NCI-H1417 (cell line): ENCODE data around the gene GPR84.

Experiments
- DNase-seq, 3 experiments: peaks; one replicate each; lab custom pipeline; 2025; lab: John Stamatoyannopoulos, UW

Gene GPR84

DNA sequence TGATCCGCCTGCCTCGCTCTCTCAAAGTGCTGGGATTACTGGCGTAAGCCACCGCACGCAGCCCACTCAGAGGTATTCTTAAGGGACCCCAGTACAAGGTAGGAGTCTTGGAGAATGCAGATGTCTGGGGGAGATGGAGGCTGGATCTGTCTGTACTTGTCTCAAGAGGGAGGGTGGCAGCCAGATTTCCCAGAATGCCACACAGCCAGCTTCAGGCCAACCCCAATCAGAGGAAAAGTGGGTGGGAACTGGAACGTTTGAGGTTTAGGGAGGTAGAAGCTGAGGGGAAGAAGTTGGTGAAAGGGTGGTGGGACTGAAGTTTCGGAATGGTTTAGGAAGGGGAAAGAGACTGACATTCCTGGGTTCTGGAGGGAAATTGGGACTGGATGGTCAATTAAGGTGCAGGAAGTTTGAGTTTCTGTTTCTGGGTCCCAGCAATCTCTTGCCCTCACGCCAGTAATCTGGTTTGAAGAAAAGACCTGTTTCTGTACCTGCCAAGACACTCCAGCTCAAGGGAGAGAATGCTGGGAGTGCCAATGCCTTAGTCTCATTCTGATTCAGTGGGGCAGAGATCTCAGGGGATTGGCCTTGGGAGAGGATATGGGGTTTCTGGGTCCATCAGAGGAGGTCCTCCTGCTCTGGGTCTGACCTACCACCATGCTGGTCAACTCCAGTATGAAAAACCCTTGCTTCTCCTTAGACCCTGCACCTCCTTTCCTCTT is 28.4 kb upstream of the GPR84 start:
- no peak for DNase-seq

DNA sequence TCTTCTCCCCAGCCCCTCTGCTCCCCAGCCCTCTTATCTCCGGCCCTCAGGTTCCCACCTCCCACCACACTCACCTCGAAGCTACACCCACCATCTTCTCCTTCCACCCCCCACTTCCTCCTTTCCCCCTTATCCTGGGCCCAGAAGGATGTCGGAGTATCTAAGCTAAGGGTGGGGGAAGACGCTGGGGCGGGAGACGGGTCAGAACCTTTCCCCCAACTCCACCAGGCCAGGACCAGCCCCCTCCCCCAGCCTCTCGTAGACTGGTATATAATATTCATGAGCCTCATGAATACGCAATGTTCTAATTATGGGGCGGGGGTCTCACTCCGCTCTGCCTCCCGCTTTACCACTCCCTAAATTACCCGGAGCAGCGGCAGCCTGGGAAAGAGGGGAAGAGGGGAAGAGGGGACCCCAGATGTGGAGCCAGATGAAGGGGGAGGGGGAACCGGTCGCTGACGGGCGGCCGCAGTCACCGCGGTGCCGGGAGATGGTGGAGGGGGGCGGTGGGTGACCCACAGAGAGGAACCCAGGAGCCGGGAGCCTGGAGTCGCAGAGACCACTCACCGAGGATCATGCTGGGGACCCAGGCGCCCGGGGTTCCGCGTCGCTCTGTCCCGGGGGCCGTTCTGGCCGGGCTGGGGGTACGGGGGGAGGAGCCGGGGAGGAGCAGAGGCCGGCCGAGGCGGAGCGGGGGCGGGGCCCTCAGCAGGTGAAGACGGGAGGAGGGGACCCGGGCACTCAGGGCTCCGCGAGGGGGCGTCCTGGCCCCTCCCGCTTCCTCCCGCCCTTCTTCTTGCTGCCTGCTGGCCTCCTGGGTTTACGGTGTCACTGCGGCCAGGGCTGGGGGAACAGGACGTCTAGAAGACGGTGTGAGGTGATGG is 26.6 kb upstream of the GPR84 start:
- peak; percentile 73 to 82 (median 81) for DNase-seq

DNA sequence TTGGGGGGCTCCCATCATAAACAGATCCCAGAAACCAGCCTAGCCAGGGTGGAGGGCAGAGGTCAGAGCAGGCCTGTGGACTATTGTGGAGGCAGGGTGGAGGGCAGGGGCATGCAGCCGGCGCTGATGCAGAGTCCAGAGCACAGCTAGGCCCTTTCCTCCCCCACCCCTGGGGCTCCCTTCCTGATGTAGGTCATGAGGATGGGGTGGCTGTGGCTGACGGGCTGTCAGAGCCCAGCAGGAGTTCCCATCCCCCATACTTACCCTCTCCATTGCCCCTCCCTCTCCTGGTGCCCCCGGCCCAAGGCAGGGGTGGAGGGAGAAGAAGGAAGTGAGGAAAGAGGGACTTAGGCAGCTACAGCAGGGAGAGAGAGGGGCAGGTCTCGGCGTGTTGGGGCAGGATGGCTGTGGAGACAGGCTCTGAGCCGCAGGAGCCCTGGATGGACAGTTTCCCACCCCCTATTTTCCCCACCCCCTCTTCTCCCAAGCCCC is 25.9 kb upstream of the GPR84 start:
- peak in 2 of 3 experiments; percentile 48 to 59 for DNase-seq

DNA sequence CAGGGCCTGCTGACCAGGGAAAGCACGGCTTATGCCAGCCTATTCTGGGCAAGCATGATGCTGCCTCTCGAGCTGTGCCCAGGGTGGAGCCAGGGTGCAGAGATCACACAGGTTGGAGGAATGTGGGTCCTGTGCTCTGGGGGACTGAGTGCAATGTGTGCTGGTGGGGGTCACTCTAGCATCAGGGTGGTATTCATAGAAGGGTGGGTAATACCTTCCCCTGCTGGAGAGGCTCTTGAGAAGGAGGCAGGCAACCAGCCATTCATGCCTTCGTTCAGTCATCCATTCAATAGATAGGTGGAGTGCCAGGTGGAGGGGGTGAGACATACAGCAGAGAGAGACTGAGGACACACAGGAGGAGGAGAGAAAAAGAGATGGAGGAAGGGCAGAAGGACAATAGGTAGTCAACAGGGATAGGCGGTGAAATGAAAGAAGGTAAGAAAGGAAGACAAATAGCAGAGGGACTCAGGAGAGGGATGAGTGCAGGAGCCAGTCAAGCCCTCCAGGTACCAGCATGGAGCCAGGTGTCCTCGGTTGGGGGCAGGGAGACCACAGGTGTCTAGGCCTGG is 25.4 kb upstream of the GPR84 start:
- DNase-seq, result no peak

DNA sequence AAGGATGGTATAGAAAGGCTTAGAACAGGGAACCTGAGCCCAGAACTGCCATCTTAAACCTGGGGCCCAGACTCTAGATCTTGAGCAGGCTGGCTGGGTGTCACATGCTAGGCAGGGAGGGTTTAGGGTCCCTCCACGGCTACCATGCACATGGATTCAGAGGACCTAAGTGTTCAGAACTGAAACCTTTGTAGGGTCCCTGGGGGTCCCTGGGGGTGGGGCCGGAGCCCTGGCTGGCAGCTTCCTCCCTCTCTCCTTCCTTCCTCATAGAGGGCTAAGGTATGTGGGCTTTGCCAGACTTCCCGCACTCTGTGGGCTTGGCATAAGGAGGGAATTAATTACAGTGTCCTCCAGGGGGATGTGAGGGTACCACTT is 24.8 kb upstream of the GPR84 start:
- no peak for DNase-seq

DNA sequence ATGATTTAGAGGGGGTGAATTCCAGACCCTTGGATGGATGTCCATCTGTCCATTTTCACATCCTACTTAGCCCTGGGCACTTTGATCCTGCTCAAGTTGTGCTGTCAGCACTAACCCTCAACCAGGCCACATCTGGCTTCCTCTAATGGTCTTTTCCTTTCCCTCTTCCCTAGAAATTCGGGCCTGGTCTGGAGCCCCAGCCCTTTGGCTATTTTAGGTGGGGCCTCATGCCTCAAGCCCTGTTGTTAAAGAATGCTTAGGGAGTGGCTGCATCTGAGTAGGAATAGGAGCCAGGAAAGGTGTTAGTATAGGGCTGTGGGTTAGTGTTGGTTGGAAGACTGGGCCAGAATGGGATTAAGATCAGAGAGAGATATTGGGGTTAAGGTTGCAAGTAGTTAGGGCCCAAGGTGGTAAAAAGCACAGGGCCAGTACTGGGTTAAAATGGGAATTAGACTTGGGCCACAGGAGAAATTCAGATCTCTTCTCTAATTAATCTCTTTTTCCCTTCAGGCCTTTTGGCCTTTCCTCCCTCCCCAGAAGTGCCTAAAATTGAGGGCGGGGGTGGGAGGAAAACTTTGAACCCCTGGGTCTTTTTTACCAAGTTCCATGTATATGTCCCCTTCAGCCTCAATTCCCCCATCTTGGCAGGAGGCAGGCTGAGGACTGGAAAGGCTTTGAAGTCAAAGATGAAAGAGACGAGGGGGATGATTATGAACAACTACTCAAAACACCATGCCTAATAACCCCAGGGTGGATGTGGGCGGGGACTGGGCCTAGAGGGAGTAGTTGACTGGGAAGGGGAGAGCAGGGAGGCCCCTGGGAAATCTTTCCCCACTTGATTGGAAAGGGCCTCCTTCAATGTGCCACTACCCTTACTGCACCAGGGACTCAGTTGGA is 24.2 kb upstream of the GPR84 start:
- DNase-seq, result peak in 2 of 3 experiments; percentile 21 to 28

DNA sequence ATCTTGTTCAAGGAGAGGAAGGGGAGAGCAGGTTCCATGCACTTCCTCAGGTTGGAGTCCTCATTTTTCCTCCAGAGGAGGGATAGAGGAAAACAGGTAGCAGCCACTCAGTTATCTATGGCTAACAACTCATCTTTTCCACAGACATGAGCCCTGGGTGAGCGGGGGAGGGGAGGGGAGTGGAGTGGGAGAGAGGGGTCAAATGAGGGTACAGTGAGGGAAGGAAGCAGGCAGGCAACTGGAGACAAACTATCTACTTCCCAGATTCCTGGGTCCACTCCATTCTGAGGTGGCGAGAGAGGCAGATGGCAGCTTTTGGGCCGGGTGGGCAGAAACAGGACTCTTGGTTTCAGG is 22.8 kb upstream of the GPR84 start:
- DNase-seq, result peak in 1 of 3 experiments; percentile 30

DNA sequence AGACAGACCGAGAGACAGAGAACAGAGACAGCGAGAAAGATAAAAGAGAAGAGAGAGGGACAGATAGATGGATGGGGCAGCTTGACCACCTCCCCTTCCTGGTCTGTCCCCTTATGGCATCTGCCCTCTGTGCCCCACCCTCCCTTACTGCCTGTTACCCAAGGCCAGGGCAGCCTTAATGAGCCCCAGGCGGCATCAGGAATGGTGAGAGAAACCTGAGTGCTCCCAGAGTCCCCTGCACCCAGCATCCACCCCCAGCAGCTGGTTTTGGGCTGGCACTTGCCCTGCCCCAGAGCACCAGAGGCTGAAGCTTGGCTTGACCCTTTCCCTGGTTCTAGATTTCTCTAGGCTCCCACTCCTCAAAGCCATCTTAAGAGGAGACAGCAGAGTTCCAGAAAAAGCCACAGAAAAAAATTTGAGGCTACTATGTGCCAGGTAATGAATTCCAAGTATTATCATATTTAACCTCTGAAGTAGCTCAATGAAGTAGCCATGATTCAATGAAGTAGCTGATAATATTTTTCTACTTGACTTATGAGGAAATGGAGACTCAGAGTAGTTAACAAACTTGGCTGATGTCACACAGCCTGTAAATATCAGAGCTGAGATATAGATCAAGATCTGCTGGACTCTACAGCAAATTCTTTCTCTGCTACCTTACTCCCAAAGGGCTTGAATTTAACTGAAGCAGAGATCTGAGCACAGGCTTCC is 22.3 kb upstream of the GPR84 start:
- no peak for DNase-seq

DNA sequence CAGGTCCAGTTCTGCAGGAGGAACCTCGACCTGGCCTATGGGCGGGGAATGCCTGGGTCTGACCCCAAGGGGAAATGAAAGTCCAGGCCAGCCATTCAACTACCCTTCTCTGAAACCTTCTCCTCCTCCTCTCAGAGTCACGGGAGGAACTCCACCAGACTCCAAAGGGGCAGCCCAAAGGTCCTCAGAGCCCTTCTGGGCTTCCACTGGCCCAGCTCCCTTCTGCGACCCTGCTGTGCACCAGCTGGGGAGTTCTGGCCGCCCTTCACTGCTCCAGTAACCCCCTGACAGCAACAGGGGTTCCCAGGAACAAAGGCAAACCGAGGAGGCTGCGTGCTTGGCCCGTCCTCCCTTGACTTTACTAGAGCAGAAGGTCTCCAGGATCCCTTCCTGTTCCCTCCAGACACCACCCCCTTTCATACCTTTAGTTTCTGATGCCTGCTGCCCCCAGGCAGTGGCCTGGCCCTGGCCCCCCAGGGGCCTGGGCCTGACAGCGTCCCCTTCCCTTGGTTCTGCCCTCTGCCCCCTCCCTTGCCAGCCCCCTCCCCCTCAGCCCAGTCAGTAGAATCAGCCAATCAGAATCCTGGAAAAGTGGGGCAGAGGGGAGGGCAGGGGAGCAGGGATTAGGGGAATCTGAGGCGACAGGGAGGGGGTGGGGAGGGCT is 21.1 kb upstream of the GPR84 start:
- DNase-seq, result no peak

DNA sequence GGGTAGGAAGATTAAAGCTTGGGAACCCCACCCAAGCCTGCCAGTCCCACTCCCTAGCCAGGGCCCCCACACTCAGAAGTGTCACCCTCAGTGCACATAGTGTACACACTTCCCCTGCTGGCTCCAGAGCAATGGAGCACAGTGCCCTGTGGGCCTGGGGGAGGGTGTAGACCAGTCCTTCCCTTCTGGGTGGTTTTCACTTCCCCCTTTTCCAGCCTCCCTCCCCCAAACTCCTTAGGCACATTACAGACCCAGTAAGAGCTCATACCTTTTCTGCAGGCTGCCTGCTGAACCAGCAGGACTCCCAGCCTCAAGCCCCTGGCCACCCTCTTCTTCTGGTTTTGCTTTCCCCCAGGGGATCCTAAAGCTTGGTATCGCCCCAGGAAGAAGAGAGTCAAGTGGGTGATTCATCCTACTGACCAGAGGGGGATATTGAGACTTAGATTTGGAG is 20.3 kb upstream of the GPR84 start, which contains the start of gene ZNF385A:
ZNF385A (minus strand) TSS at position 143 of the 451 bp plus-strand sequence. CDS start 219 bp downstream, outside the sequence.
- no peak for DNase-seq

DNA sequence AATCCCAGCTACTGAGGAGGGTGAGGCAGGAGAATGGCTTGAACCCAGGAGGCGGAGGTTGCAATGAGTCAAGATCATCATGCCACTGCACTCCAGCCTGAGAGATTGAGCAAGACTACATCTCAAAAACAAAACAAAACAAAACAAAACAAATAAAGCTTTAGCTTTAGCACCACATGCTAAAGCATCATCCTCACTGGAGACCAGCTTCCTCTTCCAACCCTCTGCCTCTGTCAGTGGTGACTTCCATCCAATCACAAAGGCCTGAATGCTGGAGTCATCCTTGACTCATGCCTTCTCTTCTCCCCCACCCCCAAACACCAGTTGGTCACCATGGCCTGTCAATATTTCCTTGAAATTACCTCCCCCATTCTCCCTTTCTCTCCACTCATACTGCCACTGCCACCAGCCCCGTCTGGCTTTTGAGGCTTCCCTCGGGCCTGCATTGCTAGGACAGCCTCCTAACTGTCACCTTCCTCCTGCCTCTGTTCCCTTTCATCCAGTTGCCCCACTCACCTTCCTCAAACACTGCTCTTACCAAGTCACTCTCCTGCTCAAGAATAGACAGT is 18.8 kb upstream of the GPR84 start:
- no peak for DNase-seq

DNA sequence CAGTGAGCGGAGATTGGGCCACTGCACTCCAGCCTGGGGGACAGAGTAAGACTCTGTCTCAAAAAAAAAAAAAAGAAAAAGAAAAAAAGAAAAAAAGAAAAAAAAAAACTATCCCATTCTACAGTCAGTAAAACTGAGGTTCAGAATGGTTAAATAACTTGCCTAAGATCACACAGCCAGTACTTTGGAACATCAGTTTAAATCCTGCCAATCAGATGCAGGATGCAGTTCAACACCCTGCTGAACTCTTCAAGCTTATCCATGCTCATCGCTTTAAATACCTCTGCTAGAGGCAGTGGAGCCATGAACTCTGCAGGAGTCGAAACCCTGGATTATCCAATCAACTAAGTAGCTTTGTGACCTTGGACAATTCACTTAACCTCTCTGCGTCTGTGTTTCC is 16.9 kb upstream of the GPR84 start:
- no peak for DNase-seq

DNA sequence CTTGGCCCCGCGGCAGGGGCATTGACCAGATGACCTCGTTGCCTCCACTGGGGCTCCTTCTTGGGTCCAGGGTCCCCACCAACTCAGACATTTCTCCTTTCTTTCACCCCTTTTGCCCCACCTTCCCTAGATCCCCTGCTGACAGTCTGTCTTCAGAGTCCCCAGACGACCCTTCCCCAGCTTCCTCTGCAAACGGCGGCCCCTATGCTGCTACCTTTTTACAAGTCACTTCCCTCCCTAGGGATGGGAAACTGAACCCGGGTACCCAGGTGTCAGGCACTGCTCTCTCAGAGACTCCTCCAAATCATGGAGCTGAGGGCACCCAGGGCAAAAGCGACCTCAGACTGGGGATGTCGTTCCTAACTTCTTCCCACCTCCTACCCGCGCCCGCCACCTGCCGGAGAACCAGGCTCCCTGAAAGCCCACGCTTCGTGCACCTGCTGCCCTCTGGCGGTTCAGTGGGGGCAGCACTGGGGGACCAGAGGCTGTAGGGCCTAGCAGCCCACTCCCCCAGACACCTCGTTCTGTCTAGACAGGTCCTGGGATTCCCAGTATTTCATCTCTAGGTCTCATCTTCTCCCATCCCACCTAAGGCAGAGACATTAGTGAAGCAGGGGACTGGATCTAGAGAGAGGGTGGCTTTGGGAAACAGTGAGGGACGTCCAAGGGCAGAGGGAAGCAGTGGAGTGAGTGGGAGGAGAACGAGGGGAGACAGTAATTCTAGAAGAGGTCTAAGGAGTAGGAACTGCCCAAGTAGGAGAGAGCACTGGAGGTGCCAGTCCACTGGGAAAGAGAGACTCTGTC is 15.3 kb upstream of the GPR84 start:
- peak; percentile 75 to 93 (median 87) for DNase-seq

DNA sequence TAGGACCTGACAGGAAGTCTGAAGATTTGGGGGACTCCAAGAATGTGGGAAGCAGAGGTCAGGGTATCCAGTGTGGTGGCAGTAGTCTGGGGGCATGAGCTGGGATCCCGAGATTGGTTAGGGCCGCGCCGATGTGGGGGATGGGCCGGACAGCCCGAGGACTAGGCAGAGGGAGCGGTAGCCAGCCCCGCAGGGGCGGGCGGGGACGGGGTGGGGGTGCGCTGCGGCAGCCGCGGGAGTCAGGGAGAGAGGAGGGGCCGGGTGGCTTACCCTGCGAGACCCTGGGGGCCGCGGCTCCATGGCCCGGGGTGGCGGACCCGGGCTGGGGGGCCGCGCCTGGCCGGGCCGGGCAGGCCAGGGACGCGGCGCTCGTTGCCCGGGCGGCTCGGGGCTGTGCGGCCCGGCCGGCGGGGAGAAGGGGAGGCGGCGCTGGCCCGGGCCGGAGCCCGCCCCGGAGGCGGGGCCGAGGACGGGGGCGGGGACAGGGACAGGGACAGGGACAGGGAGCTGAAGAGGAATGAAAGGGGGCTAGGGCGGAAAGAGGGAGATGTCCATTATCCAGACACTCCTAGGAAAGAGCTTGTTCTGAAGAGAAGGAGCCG is 14.6 kb upstream of the GPR84 start:
- DNase-seq, result peak; percentile 48 to 52 (median 48)

DNA sequence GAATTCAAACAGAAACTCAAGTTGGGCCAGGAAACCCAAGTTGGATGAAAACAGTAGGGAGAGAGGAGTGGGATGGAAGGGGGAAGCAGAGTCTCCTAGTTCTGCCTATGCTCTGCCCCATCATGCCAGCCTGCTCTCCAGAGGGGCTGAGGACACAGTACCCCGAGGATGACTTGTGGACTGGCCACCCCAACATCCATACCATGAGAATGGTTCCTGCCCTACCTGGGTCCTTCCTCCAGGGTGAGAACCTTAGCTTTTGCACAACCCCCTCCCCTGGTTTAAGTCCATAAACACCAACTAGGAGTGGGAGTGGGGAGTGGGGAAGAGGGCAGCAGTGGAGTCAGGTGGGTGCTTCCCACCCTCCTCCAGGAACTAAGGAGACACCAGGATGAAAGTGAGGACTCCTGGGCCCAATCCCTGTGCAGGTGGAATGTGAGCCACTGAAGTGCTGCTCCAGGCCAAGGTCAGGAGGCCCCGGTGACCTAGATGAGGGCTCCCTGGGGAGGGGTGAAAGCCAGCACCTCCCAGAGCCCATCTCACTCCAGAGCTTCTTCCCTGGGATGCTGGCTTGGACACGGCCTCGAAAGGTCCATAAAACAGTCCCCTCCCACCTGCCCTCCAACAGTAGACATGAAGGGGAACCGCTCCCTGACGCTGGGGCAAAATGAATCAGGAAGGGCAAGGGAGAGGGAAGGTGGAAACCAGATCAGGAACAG is 13.7 kb upstream of the GPR84 start:
- DNase-seq, result no peak

DNA sequence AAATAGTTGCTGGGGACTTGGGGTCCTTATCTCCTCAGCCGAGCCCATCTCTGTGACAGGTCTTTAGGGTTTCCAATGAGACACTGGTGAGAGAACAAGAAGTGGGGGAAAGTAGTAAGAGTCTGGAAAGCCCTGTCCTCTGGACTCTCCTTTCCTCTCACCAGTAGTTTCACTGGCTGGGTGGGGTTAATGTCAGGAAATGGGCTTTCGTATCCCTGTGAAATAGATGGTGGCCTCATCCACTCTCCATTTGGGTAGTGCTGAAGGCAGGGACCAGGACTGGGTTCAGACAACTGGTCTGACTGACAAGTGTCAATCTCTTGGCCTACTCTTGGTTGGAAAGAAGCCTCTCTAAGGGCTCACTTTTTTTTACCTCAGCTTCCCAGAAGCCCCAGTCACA is 12.7 kb upstream of the GPR84 start:
- no peak for DNase-seq

DNA sequence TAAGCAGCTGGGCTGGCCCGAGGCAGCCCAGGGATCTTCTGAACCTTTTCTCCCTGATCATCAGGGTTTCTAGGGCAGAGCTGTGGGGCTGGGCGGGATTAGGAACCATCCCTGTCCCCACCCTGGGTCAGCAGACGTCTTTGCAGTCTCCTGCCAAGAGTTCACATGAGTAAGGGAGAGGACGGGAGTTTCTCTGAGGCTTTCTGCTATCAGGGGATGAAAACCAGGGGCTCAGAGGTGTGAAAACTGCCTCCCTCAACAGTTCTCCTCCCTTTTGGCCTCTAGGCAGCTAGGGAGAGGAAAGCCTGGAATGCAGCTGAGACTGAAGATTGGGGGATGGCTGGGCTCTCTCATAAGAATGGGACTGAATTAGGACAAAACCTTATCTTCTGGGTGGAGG is 12.3 kb upstream of the GPR84 start:
- DNase-seq, result no peak

DNA sequence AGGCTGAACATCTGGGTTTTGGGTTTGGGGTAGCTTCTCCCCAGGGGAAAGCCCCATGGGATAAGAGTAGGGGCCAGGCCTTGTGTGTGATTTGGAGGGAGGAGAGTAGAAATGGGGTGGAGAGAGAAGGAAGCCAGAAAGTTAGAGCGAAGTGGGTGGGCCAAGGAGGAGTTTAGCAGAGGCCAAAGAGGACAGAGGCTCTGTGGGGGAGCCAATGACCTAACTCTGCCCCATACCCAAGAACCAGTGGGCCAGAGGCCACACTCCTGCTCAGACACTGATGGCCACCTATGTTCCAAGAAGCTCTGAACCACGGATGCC is 10.9 kb upstream of the GPR84 start:
- no peak for DNase-seq
